Right lobe of liver (tissue), 6 donors: ENCODE measurements around the gene SPOCK1. TPM values are rescaled to one million over a fixed set of nuclear protein-coding genes. Genes with fewer than 3 reads are reported as not detected.

ENCODE experiments used
- ATAC-seq, 4 donors: fragments of 200-7000 bp; cut with Tn5 transposase; one replicate each; pipeline ENCODE4 v1.9.1; 2020; ENCODE audit warnings: mild to moderate bottlenecking in 4 of 4, moderate library complexity in 4 of 4
- DNase-seq, 3 donors: peaks; one replicate each; pipeline ENCODE4 v3.0.0-alpha.2; 2020
- H3K27ac ChIP-seq, 3 donors: fragments of 200-600 bp; one replicate each; pipeline ENCODE4 v1.8.0; 2022
- H3K27me3 ChIP-seq, 2 donors: fragments of 200-600 bp; one replicate each; pipeline ENCODE4 v1.8.0; 2022
- H3K36me3 ChIP-seq, 4 donors: fragments of 200-600 bp; sonication (generic) in 1 of 4; one replicate each; pipeline versions ENCODE4 v1.5.1 to v1.8.0; 2017 to 2022; ENCODE audit warnings: control low read depth in 1 of 4
- H3K4me1 ChIP-seq, 4 donors: fragments of 200-600 bp; sonication (generic) in 1 of 4; one replicate each; pipeline versions ENCODE4 v1.5.1 to v1.8.0; 2017 to 2022; ENCODE audit warnings: control low read depth in 1 of 4
- H3K4me3 ChIP-seq, 3 donors: fragments of 200-600 bp; one replicate each; pipeline ENCODE4 v1.8.0; 2022
- H3K9me3 ChIP-seq, 4 donors: fragments of 200-600 bp; sonication (generic) in 1 of 4; one replicate each; pipeline versions ENCODE4 v1.5.1 to v1.8.0; 2017 to 2022; ENCODE audit warnings: control low read depth in 1 of 4
- CTCF ChIP-seq, 4 donors: fragments of 200-600 bp in 3 of 4; fragments of 450-650 bp in 1 of 4; IDR thresholded peaks; one replicate each; pipeline versions ENCODE4 v1.5.1 to v1.8.0; 2016 to 2022; ENCODE audit warnings: antibody characterized with exemption in 4 of 4, mild to moderate bottlenecking in 2 of 4
- POLR2A ChIP-seq: fragments of 450-650 bp; IDR thresholded peaks from one replicate; pipeline ENCODE4 v1.6.1; 2017; ENCODE audit warnings: antibody characterized with exemption, mild to moderate bottlenecking
- WGBS: methylation state at CpG from one replicate; pipeline ENCODE4 v1.1.6; 2018; ENCODE audit warnings: low coverage, low lambda C conversion rate; ENCODE audit not compliant: insufficient coverage; ENCODE audit errors: missing lambda C conversion rate; 5-methylcytosine and 5-hydroxymethylcytosine counted together
- intact Hi-C, 2 donors: fragments of 100-400 bp; cut with DNase I; formaldehyde crosslinking; loops; one replicate each; pipeline versions ENCODE4 v1.11.2 to v1.14.1; 2022
- total RNA-seq, 6 experiments: library from RNA; depleted of rRNA in 2 of 6; stranded (reverse); fragments of >200 nt in 2 of 6; fragmentation: NEBNext Ultra II Directional in 3 of 6; extraction: Animal tissue kit (Norgen Biotek cat#: 25700) in 3 of 6; gene quantifications; one replicate each; pipeline versions ENCODE4 v1.1.0 to v1.2.4, GENCODE V29; 2016 to 2023
- donor health status: DM: no; HTN: yes; CAD: no.
- donor health status: DM: no; HTN: no; CAD: no.
- donor health status: DM: no; HTN: no; CAD: no.
- donor health status: DM: no; HTN: yes; CAD: no.
- donor health status: DM: no; HTN: yes; CAD: no.

Gene SPOCK1
- total RNA-seq, 6 experiments from 2014 or later = 0.06 to 0.86 (median 0.15) TPM; not detected in 1

GRCh38 chr5:137510671-137511070 is 11.5 kb upstream of the SPOCK1 start:
- whole genome bisulfite sequencing = 63% methylated on average over 1 of the region's 1 CpG
- no peaks in the 10 kb centered on the region for H3K27me3 ChIP-seq
- H3K36me3 ChIP-seq = no peaks in the 10 kb centered on the region
- TF ChIP-seq POLR2A = no peak
- DNase-seq (no peak), ATAC-seq (no peak)
- H3K9me3 ChIP-seq = no peaks in the 10 kb centered on the region
- no peak overlapping the region for H3K27ac ChIP-seq
- H3K4me3 ChIP-seq = no peak overlapping the region
- no peaks in the 10 kb centered on the region for H3K4me1 ChIP-seq
- intact Hi-C loops = no loop called here

GRCh38 chr5:137507150-137507549 is 8.0 kb upstream of the SPOCK1 start:
- TF ChIP-seq POLR2A (no peak), CTCF (IDR thresholded peaks at IDR 0.05) (no peak)

GRCh38 chr5:137506296-137506695 is 7.2 kb upstream of the SPOCK1 start:
- WGBS = 80% methylated on average over 1 of the region's 4 CpGs
- no peaks in the 10 kb centered on the region for H3K36me3 ChIP-seq
- TF ChIP-seq CTCF (IDR thresholded peaks at IDR 0.05) = no peak
- TF ChIP-seq POLR2A = no peak
- ATAC-seq (no peak), DNase-seq (no peak)
- H3K4me3 ChIP-seq = no peak overlapping the region
- H3K4me1 ChIP-seq = no peaks in the 10 kb centered on the region
- no peak overlapping the region for H3K27ac ChIP-seq
- intact Hi-C loops = loop anchor here in 1 of 2 donors (10.0 kb wide), 1 partner anchor 181 kb away; no protein-coding TSS in a partner anchor
- no peaks in the 10 kb centered on the region for H3K9me3 ChIP-seq
- no peaks in the 10 kb centered on the region for H3K27me3 ChIP-seq

More at GRCh38 chr5:137507150-137507549, 8.0 kb upstream of the SPOCK1 start:
- intact Hi-C loops = loop anchor here in 1 of 2 donors (10.0 kb wide), 1 partner anchor 182 kb away; no protein-coding TSS in a partner anchor
- WGBS = 44% methylated on average over 4 of the region's 5 CpGs
- Histone ChIP-seq H3K4me1 (no peaks in the 10 kb centered on the region), H3K27me3 (no peaks in the 10 kb centered on the region), H3K9me3 (no peaks in the 10 kb centered on the region), H3K4me3 (no peak overlapping the region), H3K36me3 (no peaks in the 10 kb centered on the region), H3K27ac (no peak overlapping the region)
- no peak for ATAC-seq
- no peak for DNase-seq

GRCh38 chr5:137504916-137505315 is 5.8 kb upstream of the SPOCK1 start:
- no peak overlapping the region for H3K27ac ChIP-seq
- intact Hi-C loops = loop anchor here in 1 of 2 donors (10.0 kb wide), 1 partner anchor 180 kb away; no protein-coding TSS in a partner anchor
- no peaks in the 10 kb centered on the region for H3K27me3 ChIP-seq
- no peaks in the 10 kb centered on the region for H3K4me1 ChIP-seq
- DNase-seq = no peak
- no peak for ATAC-seq
- no peak overlapping the region for H3K4me3 ChIP-seq
- H3K36me3 ChIP-seq = no peaks in the 10 kb centered on the region
- no peak for TF ChIP-seq POLR2A
- TF ChIP-seq CTCF (IDR thresholded peaks at IDR 0.05) = no peak
- no peaks in the 10 kb centered on the region for H3K9me3 ChIP-seq

GRCh38 chr5:137503456-137503855 is 4.3 kb upstream of the SPOCK1 start:
- intact Hi-C loops = loop anchor here in 1 of 2 donors (10.0 kb wide), 1 partner anchor 179 kb away; no protein-coding TSS in a partner anchor
- H3K27ac ChIP-seq = no peak overlapping the region
- no peak for TF ChIP-seq CTCF (IDR thresholded peaks at IDR 0.05)
- TF ChIP-seq POLR2A = no peak

More at GRCh38 chr5:137503456-137503855, 4.3 kb upstream of the SPOCK1 start:
- DNase-seq (no peak), ATAC-seq (no peak)
- Histone ChIP-seq H3K27me3 (peaks cover 0 to 6% of the 10 kb centered on the region in 2 donors), H3K9me3 (no peaks in the 10 kb centered on the region), H3K4me1 (peaks cover 0 to 7% (median 0%) of the 10 kb centered on the region in 4 donors), H3K4me3 (no peak overlapping the region), H3K36me3 (no peaks in the 10 kb centered on the region)
